ENCODE results near the gene IPP.
"Not testable (repeated sequence)": the region's sequence is repeated elsewhere in the genome, so short reads cannot be mapped to it uniquely, and the experiment has no call there.

Gene IPP

DNA sequence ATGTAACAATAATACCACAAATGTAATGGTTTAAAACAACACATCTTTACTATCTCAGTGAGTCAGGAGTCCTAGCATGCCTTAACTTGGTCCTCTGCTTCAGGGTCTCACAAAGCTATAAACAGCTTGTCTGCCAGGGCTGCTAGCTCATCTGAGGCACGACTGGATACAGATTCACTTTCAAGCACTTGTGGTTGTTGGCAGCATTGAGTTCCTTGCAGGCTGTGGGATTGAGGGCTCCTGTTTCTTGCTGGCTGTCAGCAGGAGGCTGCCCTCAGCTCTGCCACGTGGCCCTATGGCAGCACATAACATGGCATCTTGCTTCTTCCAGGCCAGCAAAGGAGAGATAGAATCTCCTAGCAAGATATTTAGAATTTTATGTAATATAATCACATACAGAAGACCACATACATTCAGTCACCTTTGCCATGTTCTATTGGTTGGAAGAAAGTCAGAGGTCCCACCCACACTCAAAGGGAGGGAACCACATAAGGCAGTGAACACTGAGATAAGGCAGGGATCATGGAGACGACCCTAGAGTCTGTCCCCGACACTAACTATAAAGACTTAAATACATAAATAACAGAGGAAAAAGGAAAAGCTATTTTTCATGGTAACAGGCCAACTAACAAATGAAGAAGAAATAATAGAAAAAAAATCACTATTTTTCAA lies 18.9 kb upstream of the IPP start:
- Histone ChIP-seq H3K36me3 (ENCODE audit: control insufficient read depth, insufficient read depth, low read length) (no peaks in the 10 kb centered on the region), H3K4me3 (ENCODE audit: extremely low read depth, insufficient read depth, low read length, poor library complexity, severe bottlenecking) (no peak overlapping the region), H3K27ac (ENCODE audit: low read depth, low read length, severe bottlenecking) (no peak overlapping the region), H3K9me3 (ENCODE audit: control insufficient read depth, low read length) (no peaks in the 10 kb centered on the region), H3K4me1 (ENCODE audit: control insufficient read depth, insufficient read depth, low read length, poor library complexity, severe bottlenecking) (no peaks in the 10 kb centered on the region)
- 40% methylated on average over 1 of the region's 4 CpGs; no CpG with 5 or more reads in 1 of the 2 experiments for WGBS, 2 experiments (ENCODE audit: insufficient coverage in 2 of 2)

DNA sequence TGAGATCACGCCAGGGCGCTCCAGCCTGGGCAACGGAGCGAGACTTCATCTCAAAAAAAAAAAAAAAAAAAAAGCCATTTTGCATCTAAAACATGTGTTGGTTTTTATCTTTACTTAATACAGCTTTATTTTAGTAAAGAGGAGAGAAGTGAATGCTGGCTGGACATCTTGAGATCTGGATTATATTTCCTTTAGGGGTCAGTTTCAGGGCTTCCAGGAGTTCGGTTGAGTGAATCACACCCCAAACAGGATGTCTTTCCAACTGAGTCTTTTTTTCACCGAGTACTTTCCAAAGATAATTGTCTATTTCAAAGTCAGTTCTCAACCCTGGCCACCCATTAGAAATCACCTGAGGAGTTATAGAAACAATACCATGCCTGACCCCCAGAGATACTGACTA lies 16.6 kb upstream of the IPP start:
- Histone ChIP-seq H3K9me3 (ENCODE audit: control insufficient read depth, low read length) (no peaks in the 10 kb centered on the region), H3K4me1 (ENCODE audit: control insufficient read depth, insufficient read depth, low read length, poor library complexity, severe bottlenecking) (no peaks in the 10 kb centered on the region), H3K36me3 (ENCODE audit: control insufficient read depth, insufficient read depth, low read length) (no peaks in the 10 kb centered on the region), H3K27ac (ENCODE audit: low read depth, low read length, severe bottlenecking) (no peak overlapping the region), H3K4me3 (ENCODE audit: extremely low read depth, insufficient read depth, low read length, poor library complexity, severe bottlenecking) (no peak overlapping the region)
- 90 to 100% methylated on average over 1 to 2 of the region's 6 CpGs for WGBS, 2 experiments (ENCODE audit: insufficient coverage in 2 of 2)

- WGBS, 2 experiments (ENCODE audit: insufficient coverage in 2 of 2) = 100% methylated on average over 1 of the region's 13 CpGs; no CpG with 5 or more reads in 1 of the 2 experiments
- Histone ChIP-seq H3K4me1 (ENCODE audit: control insufficient read depth, insufficient read depth, low read length, poor library complexity, severe bottlenecking) (no peaks in the 10 kb centered on the region), H3K4me3 (ENCODE audit: extremely low read depth, insufficient read depth, low read length, poor library complexity, severe bottlenecking) (no peak overlapping the region), H3K36me3 (ENCODE audit: control insufficient read depth, insufficient read depth, low read length) (no peaks in the 10 kb centered on the region), H3K27ac (ENCODE audit: low read depth, low read length, severe bottlenecking) (no peak overlapping the region), H3K9me3 (ENCODE audit: control insufficient read depth, low read length) (no peaks in the 10 kb centered on the region)
Measured at GRCh38 chr1:45765999-45766792, 15.7 kb upstream of the IPP start.

DNA sequence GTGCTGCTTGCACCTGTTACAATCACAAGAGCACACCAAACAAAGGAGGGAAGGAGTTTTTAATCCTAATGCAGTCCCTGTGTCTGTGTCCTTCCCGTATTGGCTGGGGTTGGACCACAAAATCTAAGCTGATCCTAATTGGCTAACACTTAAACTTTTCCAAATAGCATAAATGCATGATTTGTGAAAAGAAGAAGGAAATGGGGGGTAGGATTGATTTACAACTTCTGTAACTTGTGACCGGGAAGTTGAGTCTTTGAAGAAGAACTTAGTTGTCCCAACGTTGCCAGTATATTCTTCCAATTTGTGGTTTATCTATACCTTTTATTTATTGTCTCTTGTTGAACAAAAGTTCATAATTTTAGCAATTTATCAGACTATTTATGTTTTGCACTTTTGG lies 11.8 kb upstream of the IPP start:
- Histone ChIP-seq H3K27ac (ENCODE audit: low read depth, low read length, severe bottlenecking) (no peak overlapping the region), H3K4me1 (ENCODE audit: control insufficient read depth, insufficient read depth, low read length, poor library complexity, severe bottlenecking) (no peaks in the 10 kb centered on the region), H3K4me3 (ENCODE audit: extremely low read depth, insufficient read depth, low read length, poor library complexity, severe bottlenecking) (no peak overlapping the region), H3K9me3 (ENCODE audit: control insufficient read depth, low read length) (no peaks in the 10 kb centered on the region), H3K36me3 (ENCODE audit: control insufficient read depth, insufficient read depth, low read length) (no peaks in the 10 kb centered on the region)
- WGBS, 2 experiments (ENCODE audit: insufficient coverage in 2 of 2) = 80 to 100% methylated on average over 1 of the region's 3 CpGs

DNA sequence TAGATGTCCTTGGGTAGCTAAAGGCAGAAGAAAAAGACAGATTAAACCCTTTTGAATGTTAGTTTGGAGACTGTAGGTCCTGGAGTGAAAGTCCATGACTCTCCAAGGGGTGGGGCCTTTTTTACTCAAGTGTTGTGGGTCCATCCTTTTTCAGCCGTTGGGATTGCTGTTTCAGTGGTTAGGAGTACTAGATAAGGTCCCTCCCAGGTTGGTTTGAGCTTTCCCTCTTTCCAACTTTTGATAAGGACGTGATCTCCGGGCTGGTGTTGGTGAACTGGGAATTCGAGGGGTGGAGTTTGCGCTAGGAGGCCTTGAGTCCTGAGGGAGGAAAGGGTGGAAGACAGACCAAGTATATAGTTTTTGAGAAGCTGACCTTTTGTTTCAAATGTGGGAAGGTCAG lies 5.2 kb upstream of the IPP start:
- Histone ChIP-seq H3K27ac (ENCODE audit: low read depth, low read length, severe bottlenecking) (no peak overlapping the region), H3K36me3 (ENCODE audit: control insufficient read depth, insufficient read depth, low read length) (no peaks in the 10 kb centered on the region), H3K4me1 (ENCODE audit: control insufficient read depth, insufficient read depth, low read length, poor library complexity, severe bottlenecking) (no peaks in the 10 kb centered on the region), H3K4me3 (ENCODE audit: extremely low read depth, insufficient read depth, low read length, poor library complexity, severe bottlenecking) (no peak overlapping the region), H3K9me3 (ENCODE audit: control insufficient read depth, low read length) (peaks cover 13% of the 10 kb centered on the region)
- 81 to 82% methylated on average over 4 to 5 of the region's 5 CpGs for WGBS, 2 experiments (ENCODE audit: insufficient coverage in 2 of 2)

DNA sequence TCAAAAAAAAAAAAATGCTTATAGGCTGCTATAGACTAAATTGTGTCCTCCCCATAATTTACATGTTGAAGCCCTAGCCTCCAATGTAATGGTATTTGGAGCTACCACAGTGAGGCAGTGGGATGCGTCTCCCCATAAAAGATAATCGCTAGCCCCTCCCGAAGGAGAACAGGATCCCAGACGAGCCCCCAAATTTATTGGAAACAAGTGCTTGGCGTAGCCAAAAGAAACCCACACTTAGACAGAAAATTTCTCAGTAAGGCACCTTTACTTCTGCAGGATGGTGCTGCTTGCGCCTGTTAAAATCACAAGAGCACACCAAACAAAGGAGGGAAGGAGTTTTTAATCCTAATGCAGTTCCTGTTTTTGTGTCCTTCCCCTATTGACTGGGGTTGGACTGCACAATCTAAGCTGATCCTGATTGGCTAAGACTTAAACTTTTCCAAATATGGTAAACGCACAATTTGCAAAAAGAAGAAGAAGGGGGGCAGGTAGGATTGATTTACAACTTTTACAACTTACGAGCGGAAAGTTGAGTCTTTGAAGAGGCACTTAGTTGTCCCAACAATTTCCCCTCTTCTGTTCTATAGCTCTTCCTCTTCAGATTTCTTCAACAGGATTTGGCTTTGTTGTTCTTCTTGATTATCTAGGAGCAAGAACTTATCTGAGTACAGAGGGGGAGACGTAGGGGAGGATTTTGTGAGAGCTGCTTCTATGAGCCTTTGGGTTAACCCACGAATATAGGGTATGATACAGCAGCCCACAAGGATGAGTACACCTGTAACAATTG lies 3.0 kb upstream of the IPP start:
- no peaks in the 10 kb centered on the region for H3K4me1 ChIP-seq (ENCODE audit: control insufficient read depth, insufficient read depth, low read length, poor library complexity, severe bottlenecking)
- H3K4me3 ChIP-seq (ENCODE audit: extremely low read depth, insufficient read depth, low read length, poor library complexity, severe bottlenecking) = no peak overlapping the region
- no peaks in the 10 kb centered on the region for H3K36me3 ChIP-seq (ENCODE audit: control insufficient read depth, insufficient read depth, low read length)
- H3K9me3 ChIP-seq (ENCODE audit: control insufficient read depth, low read length) = peaks cover 13% of the 10 kb centered on the region
- WGBS, 2 experiments (ENCODE audit: insufficient coverage in 2 of 2) = 91 to 93% methylated on average over 5 to 7 of the region's 11 CpGs
- no peak overlapping the region for H3K27ac ChIP-seq (ENCODE audit: low read depth, low read length, severe bottlenecking)

DNA sequence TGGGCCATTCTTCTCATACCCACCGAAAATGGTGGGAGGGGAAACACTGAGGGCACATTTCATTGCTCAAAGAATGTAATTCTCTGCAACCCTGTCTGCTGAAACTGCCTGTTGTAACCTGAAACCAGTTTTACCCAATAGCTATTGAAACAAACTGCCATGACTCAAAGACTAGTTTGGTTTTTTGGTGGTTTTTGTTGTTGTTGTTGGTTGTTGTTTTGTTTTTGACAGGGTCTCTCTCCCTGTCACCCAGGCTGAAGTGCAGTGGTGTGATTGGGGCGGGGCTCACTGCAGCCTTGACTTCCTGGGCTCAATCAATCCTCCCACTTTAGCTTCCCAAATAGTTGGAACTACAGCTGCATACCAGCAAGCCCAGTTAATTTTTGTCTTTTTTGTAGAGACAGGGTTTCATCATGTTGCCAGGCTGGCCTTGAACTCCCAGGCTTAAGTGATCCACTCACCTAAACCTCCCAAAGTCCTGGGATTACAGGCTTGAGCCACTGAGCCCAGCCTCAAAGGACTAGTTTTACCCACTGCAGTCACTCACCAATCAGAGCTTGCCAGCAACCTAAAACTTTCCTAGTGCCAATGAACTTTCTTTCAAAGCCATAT lies 2.1 kb upstream of the IPP start:
- H3K27ac ChIP-seq (ENCODE audit: low read depth, low read length, severe bottlenecking) = no peak overlapping the region
- H3K9me3 ChIP-seq (ENCODE audit: control insufficient read depth, low read length) = peaks cover 13% of the 10 kb centered on the region
- 86 to 100% methylated on average over 1 of the region's 2 CpGs for WGBS, 2 experiments (ENCODE audit: insufficient coverage in 2 of 2)
- H3K4me3 ChIP-seq (ENCODE audit: extremely low read depth, insufficient read depth, low read length, poor library complexity, severe bottlenecking) = no peak overlapping the region
- H3K4me1 ChIP-seq (ENCODE audit: control insufficient read depth, insufficient read depth, low read length, poor library complexity, severe bottlenecking) = no peaks in the 10 kb centered on the region
- H3K36me3 ChIP-seq (ENCODE audit: control insufficient read depth, insufficient read depth, low read length) = no peaks in the 10 kb centered on the region

DNA sequence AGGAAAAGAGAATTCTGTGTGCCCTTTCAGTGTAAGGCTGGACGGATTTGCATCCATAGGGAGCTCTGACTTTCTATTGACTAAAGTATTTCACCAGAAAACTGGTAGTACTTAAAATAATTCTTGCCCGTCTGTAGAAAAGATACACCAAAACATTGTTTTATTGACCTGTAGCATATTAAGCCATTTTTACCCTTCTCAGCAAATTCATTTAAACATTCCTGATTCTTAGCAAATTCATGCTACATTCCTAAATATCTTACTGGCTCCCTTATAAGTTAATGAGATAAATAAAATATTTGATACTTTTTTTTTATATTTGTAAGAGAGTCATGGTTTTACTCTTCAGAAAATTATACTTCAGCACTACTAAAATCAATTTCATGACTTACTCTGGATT lies 1.6 kb upstream of the IPP start:
- no peak overlapping the region for H3K27ac ChIP-seq (ENCODE audit: low read depth, low read length, severe bottlenecking)
- no peaks in the 10 kb centered on the region for H3K4me1 ChIP-seq (ENCODE audit: control insufficient read depth, insufficient read depth, low read length, poor library complexity, severe bottlenecking)
- 100% methylated on average over 1 of the region's 2 CpGs; no CpG with 5 or more reads in 1 of the 2 experiments for WGBS, 2 experiments (ENCODE audit: insufficient coverage in 2 of 2)
- H3K4me3 ChIP-seq (ENCODE audit: extremely low read depth, insufficient read depth, low read length, poor library complexity, severe bottlenecking) = no peak overlapping the region
- peaks cover 13% of the 10 kb centered on the region for H3K9me3 ChIP-seq (ENCODE audit: control insufficient read depth, low read length)
- H3K36me3 ChIP-seq (ENCODE audit: control insufficient read depth, insufficient read depth, low read length) = no peaks in the 10 kb centered on the region

DNA sequence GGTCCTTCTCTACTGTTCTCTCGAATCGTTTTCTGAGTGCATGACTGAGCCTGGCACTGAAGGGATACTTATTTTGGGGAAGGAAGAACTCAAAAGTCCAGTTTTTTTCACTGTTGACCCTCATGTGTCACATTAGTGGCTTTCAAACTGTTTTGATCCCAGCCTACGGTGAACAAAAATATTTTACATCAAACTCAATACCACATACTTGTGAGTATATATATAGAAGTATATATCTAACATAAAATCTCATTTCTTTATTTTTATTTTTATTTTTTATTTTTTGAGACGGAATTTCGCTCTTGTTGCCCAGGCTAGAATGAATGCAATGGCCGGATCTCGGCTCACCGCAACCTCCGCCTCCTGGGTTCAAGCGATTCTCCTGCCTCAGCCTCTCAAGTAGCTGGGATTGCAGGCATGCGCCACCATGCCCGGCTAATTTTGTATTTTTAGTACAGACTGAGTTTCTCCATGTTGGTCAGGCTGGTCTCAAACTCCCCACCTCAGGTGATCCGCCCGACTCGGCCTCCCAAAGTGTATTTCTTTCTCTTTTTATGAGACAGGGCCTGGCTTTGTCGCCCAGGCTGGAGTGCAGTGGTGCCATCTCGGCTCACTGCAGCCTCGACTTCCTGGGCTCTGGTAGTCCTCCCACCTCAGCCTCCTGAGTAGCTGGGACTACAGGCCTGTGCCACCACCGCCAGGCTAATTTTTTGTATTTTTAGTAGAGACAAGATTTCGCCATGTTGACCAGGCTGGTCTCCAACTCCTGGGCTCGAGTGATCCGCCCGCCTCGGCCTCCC lies 786 bp upstream of the IPP start:
- H3K4me1 ChIP-seq (ENCODE audit: control insufficient read depth, insufficient read depth, low read length, poor library complexity, severe bottlenecking); H3K36me3 ChIP-seq (ENCODE audit: control insufficient read depth, insufficient read depth, low read length): not testable (repeated sequence)
- H3K4me3 ChIP-seq (ENCODE audit: extremely low read depth, insufficient read depth, low read length, poor library complexity, severe bottlenecking) = peak overlapping the region; percentile 66
- peak overlapping the region; percentile 99 for H3K27ac ChIP-seq (ENCODE audit: low read depth, low read length, severe bottlenecking)
- WGBS, 2 experiments (ENCODE audit: insufficient coverage in 2 of 2) = 84 to 87% methylated on average over 18 to 20 of the region's 24 CpGs
- peaks cover 13% of the 10 kb centered on the region for H3K9me3 ChIP-seq (ENCODE audit: control insufficient read depth, low read length)

DNA sequence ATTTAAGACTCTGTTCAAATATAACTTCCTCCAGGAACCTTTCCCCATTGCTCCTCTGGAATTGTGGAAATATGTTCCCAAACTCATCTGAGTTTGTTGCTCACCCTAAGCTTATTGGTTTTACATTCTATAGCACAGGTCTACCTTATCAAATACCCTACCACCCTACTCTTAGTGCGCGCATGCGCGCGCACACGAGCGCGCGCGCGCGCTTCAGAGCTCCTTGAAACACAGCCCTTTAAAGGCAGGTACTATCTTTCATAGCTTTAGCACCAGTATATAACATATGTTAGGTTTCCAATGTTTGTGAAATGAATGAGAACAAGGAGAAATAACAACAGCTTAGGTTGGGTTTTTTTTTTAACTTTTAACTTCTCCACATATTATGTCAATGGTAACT lies 3.5 kb downstream of the IPP start:
- Histone ChIP-seq H3K4me3 (ENCODE audit: extremely low read depth, insufficient read depth, low read length, poor library complexity, severe bottlenecking) (no peak overlapping the region), H3K27ac (ENCODE audit: low read depth, low read length, severe bottlenecking) (no peak overlapping the region), H3K9me3 (ENCODE audit: control insufficient read depth, low read length) (no peaks in the 10 kb centered on the region), H3K4me1 (ENCODE audit: control insufficient read depth, insufficient read depth, low read length, poor library complexity, severe bottlenecking) (no peaks in the 10 kb centered on the region), H3K36me3 (ENCODE audit: control insufficient read depth, insufficient read depth, low read length) (peaks cover 7% of the 10 kb centered on the region)
- WGBS, 2 experiments (ENCODE audit: insufficient coverage in 2 of 2) = 92% methylated on average over 5 of the region's 12 CpGs; no CpG with 5 or more reads in 1 of the 2 experiments

All from mesodermal cell (in vitro differentiated cells).